ENCODE measurements around the gene CAMSAP1.
"Not testable (repeated sequence)": the region's sequence is repeated elsewhere in the genome, so short reads cannot be mapped to it uniquely, and the experiment has no call there.

The CAMSAP1 gene

GRCh38 chr9:135907431-135908092, at the start of gene CAMSAP1:
Gene CAMSAP1, minus strand, starts transcription at chr9:135907546. Its CDS starts 387 bp downstream, at chr9:135907159.
- DNase-seq, result peak; percentile 79

- no peak for DNase-seq
Measured at GRCh38 chr9:135956802-135957174, 49.4 kb upstream of the CAMSAP1 start.

- peak; percentile 31 for DNase-seq
Measured at GRCh38 chr9:135955934-135956801, 48.8 kb upstream of the CAMSAP1 start.

- no peak for DNase-seq
Measured at GRCh38 chr9:135952664-135953206, 45.4 kb upstream of the CAMSAP1 start.

- DNase-seq, result peak; percentile 53
Measured at GRCh38 chr9:135951889-135952663, 44.7 kb upstream of the CAMSAP1 start.

- not testable (repeated sequence) for DNase-seq
Measured at GRCh38 chr9:135951310-135951709, 44.0 kb upstream of the CAMSAP1 start.

GRCh38 chr9:135950841-135951240, 43.5 kb upstream of the CAMSAP1 start:
- not testable (repeated sequence) for DNase-seq

- DNase-seq, result no peak
Measured at GRCh38 chr9:135950135-135950682, 42.9 kb upstream of the CAMSAP1 start.

- DNase-seq, result no peak
Measured at GRCh38 chr9:135949501-135950134, 42.3 kb upstream of the CAMSAP1 start.

- DNase-seq, result no peak
Measured at GRCh38 chr9:135948968-135949367, 41.6 kb upstream of the CAMSAP1 start.

GRCh38 chr9:135948446-135948845, 41.1 kb upstream of the CAMSAP1 start:
- no peak for DNase-seq

GRCh38 chr9:135947582-135947981, 40.2 kb upstream of the CAMSAP1 start:
- no peak for DNase-seq

GRCh38 chr9:135947105-135947504, 39.8 kb upstream of the CAMSAP1 start:
- not testable (repeated sequence) for DNase-seq

- DNase-seq, result no peak
Measured at GRCh38 chr9:135946392-135946994, 39.1 kb upstream of the CAMSAP1 start.

- no peak for DNase-seq
Measured at GRCh38 chr9:135945969-135946368, 38.6 kb upstream of the CAMSAP1 start.

- DNase-seq, result no peak
Measured at GRCh38 chr9:135944444-135945252, 37.3 kb upstream of the CAMSAP1 start.

GRCh38 chr9:135943604-135944003, 36.3 kb upstream of the CAMSAP1 start:
- not testable (repeated sequence) for DNase-seq

- no peak for DNase-seq
Measured at GRCh38 chr9:135941288-135941995, 34.1 kb upstream of the CAMSAP1 start.

GRCh38 chr9:135939351-135940265, 32.3 kb upstream of the CAMSAP1 start:
- no peak for DNase-seq

Measured in DMS79 (cell line).